Measurements from ENCODE around the gene PPP3CA.

The PPP3CA gene

DNA sequence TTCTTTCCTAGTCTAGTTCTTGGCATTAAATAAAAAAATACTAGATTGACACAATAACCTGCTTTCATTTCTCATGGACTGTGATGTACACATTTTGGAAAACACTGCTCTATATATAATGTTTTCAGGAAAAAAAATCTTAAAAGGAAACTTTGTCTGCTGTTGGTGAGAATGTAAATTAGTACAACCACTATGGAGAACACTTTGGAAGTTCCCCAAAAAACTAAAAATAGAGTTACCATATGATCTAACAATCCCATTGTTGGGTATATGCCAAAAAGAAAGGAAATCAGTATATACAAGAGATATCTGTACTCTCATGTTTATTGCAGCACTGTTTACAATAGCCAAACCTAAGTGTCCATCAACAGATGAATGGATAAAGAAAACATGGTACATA lies 202.3 kb downstream of the PPP3CA start:
- CTCF ChIA-PET, result no interaction called here

GRCh38 chr4:101142259-101142658 lies 205.1 kb downstream of the PPP3CA start:
- POLR2A ChIA-PET, result no interaction called here
- CTCF ChIA-PET, result interaction anchor here (1.3 kb wide), 1 partner anchor 10 kb away, joined by 3 read pairs; no protein-coding TSS in a partner anchor
- H3K4me3 ChIP-seq (ENCODE audit: low read depth, low read length), result no peak overlapping the region
- no peak for TF ChIP-seq CTCF (IDR thresholded peaks at IDR 0.05; ENCODE audit: insufficient read depth, low read length, missing control alignments)
- no peak for DNase-seq (ENCODE audit: low read depth, low spot score)

More for the DNA sequence above, 202.3 kb downstream of the PPP3CA start:
- no peak for DNase-seq (ENCODE audit: low read depth, low spot score)
- POLR2A ChIA-PET, result no interaction called here
- H3K4me3 ChIP-seq (ENCODE audit: low read depth, low read length), result no peak overlapping the region
- TF ChIP-seq CTCF (IDR thresholded peaks at IDR 0.05; ENCODE audit: insufficient read depth, low read length, missing control alignments), result no peak

GRCh38 chr4:101141855-101142254 lies 205.5 kb downstream of the PPP3CA start:
- no peak for TF ChIP-seq CTCF (IDR thresholded peaks at IDR 0.05; ENCODE audit: insufficient read depth, low read length, missing control alignments)
- DNase-seq (ENCODE audit: low read depth, low spot score), result no peak
- ChIA-PET POLR2A (no interaction called here), CTCF (interaction anchor here (1.3 kb wide), 1 partner anchor 10 kb away, joined by 3 read pairs; no protein-coding TSS in a partner anchor)
- no peak overlapping the region for H3K4me3 ChIP-seq (ENCODE audit: low read depth, low read length)

GRCh38 chr4:101141230-101141629 lies 206.1 kb downstream of the PPP3CA start:
- ChIA-PET POLR2A (no interaction called here), CTCF (no interaction called here)
- no peak overlapping the region for H3K4me3 ChIP-seq (ENCODE audit: low read depth, low read length)
- no peak for DNase-seq (ENCODE audit: low read depth, low spot score)
- TF ChIP-seq CTCF (IDR thresholded peaks at IDR 0.05; ENCODE audit: insufficient read depth, low read length, missing control alignments), result no peak

DNA sequence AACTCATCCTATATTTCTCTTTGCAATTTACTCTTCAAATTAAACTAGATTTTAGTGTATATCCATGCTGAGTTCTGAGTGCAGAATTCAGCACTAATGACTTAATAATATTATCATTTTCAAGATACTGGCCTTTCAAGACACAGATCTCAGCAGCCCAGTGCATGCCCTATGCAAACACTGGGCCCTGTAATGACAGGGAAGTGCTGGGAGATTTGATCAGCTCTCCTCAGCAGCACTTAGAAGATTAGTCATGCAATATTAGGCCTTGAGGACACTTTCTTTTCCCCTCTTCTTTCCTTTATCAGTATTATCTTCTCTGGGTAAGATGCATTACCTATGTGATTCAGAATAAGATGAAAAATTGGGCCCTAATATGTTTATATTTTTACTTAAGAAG lies 207.1 kb downstream of the PPP3CA start:
- CTCF ChIA-PET, result no interaction called here

More for the DNA sequence above, 207.1 kb downstream of the PPP3CA start:
- no peak for TF ChIP-seq CTCF (IDR thresholded peaks at IDR 0.05; ENCODE audit: insufficient read depth, low read length, missing control alignments)
- POLR2A ChIA-PET, result no interaction called here
- no peak overlapping the region for H3K4me3 ChIP-seq (ENCODE audit: low read depth, low read length)
- DNase-seq (ENCODE audit: low read depth, low spot score), result no peak
